ENCODE results near the gene ATP8B1. TPM values are rescaled to one million over a fixed set of nuclear protein-coding genes. Genes with fewer than 3 reads are reported as not detected.
A peak's percentile ranks its signal among the peaks of the same experiment; 100 is the strongest.
"Not testable (repeated sequence)": the region's sequence is repeated elsewhere in the genome, so short reads cannot be mapped to it uniquely, and the experiment has no call there.

ATP8B1 gene
- total RNA-seq, 1 donor from 2014 or later = 0.15 TPM

GRCh38 chr18:57727952-57728807, 74.9 kb downstream of the ATP8B1 start:
- H3K4me2 ChIP-seq = peak overlapping the region; percentile 44
- no peaks in the 10 kb centered on the region for H3K9me3 ChIP-seq (ENCODE audit: low read depth)
- Mint-ChIP-seq H3K4me3 (no peak overlapping the region), H3K9me3 (peaks cover 11% of the 10 kb centered on the region), H3K36me3 (no peaks in the 10 kb centered on the region), H3K4me1 (no peaks in the 10 kb centered on the region), H3K27me3 (ENCODE audit: insufficient read depth, low read depth) (peaks cover 4% of the 10 kb centered on the region), H3K27ac (no peak overlapping the region)
- peak overlapping the region; percentile 45 for H2AFZ ChIP-seq (replicated peaks)
- no peaks in the 10 kb centered on the region for H3K79me2 ChIP-seq (ENCODE audit: low read depth)
- DNase-seq (ENCODE audit: low spot score) = peak; percentile 20
- H3K36me3 ChIP-seq = no peaks in the 10 kb centered on the region
- H3K9ac ChIP-seq = no peak overlapping the region
- TF ChIP-seq EZH2phosphoT487 (IDR thresholded peaks at IDR 0.05) (no peak), EZH2 (IDR thresholded peaks at IDR 0.05) (no peak), CTCF (IDR thresholded peaks at IDR 0.05) (no peak)
- no peak overlapping the region for H3K4me3 ChIP-seq
- H4K20me1 ChIP-seq (ENCODE audit: low read depth) = no peaks in the 10 kb centered on the region
- peak overlapping the region; percentile 78 for H3K27ac ChIP-seq
- peaks cover 10% of the 10 kb centered on the region for H3F3A ChIP-seq (ENCODE audit: low read depth)
- H3K4me1 ChIP-seq = peaks cover 9% of the 10 kb centered on the region
- H3K27me3 ChIP-seq = no peaks in the 10 kb centered on the region

- H3K9ac ChIP-seq; H3K79me2 ChIP-seq (ENCODE audit: low read depth); H3K27ac Mint-ChIP-seq; H3K4me2 ChIP-seq; H3K4me1 Mint-ChIP-seq; H3K4me1 ChIP-seq; H4K20me1 ChIP-seq (ENCODE audit: low read depth); H3K4me3 ChIP-seq; H3K27ac ChIP-seq; H2AFZ ChIP-seq (replicated peaks); H3K36me3 ChIP-seq; H3K9me3 ChIP-seq (ENCODE audit: low read depth); H3K27me3 Mint-ChIP-seq (ENCODE audit: insufficient read depth, low read depth); DNase-seq (ENCODE audit: low spot score); H3K4me3 Mint-ChIP-seq; H3K36me3 Mint-ChIP-seq; H3F3A ChIP-seq (ENCODE audit: low read depth); H3K27me3 ChIP-seq: not testable (repeated sequence)
- H3K9me3 Mint-ChIP-seq = peaks cover 21% of the 10 kb centered on the region
Observed at GRCh38 chr18:57719211-57719935, 83.7 kb downstream of the ATP8B1 start.

GRCh38 chr18:57716549-57716948, 86.6 kb downstream of the ATP8B1 start:
- Histone ChIP-seq H3K9ac (no peak overlapping the region), H3K9me3 (ENCODE audit: low read depth) (no peaks in the 10 kb centered on the region), H3F3A (ENCODE audit: low read depth) (no peaks in the 10 kb centered on the region), H4K20me1 (ENCODE audit: low read depth) (no peaks in the 10 kb centered on the region), H3K36me3 (no peaks in the 10 kb centered on the region), H3K4me1 (no peaks in the 10 kb centered on the region), H3K27me3 (no peaks in the 10 kb centered on the region), H3K79me2 (ENCODE audit: low read depth) (no peaks in the 10 kb centered on the region), H3K27ac (no peak overlapping the region), H3K4me2 (no peak overlapping the region), H2AFZ (replicated peaks) (no peak overlapping the region), H3K4me3 (no peak overlapping the region)
- no peak for DNase-seq (ENCODE audit: low spot score)
- Mint-ChIP-seq H3K27me3 (ENCODE audit: insufficient read depth, low read depth) (peaks cover 2% of the 10 kb centered on the region), H3K9me3 (peaks cover 23% of the 10 kb centered on the region), H3K36me3 (peaks cover 3% of the 10 kb centered on the region), H3K4me3 (no peak overlapping the region), H3K4me1 (no peaks in the 10 kb centered on the region), H3K27ac (no peak overlapping the region)
- no peak for TF ChIP-seq EZH2 (IDR thresholded peaks at IDR 0.05)
- TF ChIP-seq EZH2phosphoT487 (IDR thresholded peaks at IDR 0.05) = no peak
- TF ChIP-seq CTCF (IDR thresholded peaks at IDR 0.05) = no peak

- H3K36me3 ChIP-seq = no peaks in the 10 kb centered on the region
- H3K27ac ChIP-seq = no peak overlapping the region
- H3K4me1 ChIP-seq = no peaks in the 10 kb centered on the region
- H2AFZ ChIP-seq (replicated peaks) = no peak overlapping the region
- no peaks in the 10 kb centered on the region for H3K27me3 ChIP-seq
- no peaks in the 10 kb centered on the region for H4K20me1 ChIP-seq (ENCODE audit: low read depth)
- H3K4me3 Mint-ChIP-seq = no peak overlapping the region
- TF ChIP-seq EZH2phosphoT487 (IDR thresholded peaks at IDR 0.05) (no peak), EZH2 (IDR thresholded peaks at IDR 0.05) (no peak), CTCF (IDR thresholded peaks at IDR 0.05) (no peak)
- H3K9me3 Mint-ChIP-seq = peaks cover 23% of the 10 kb centered on the region
- no peak overlapping the region for H3K9ac ChIP-seq
- H3K4me2 ChIP-seq = no peak overlapping the region
- H3K4me3 ChIP-seq = no peak overlapping the region
- H3K9me3 ChIP-seq (ENCODE audit: low read depth) = no peaks in the 10 kb centered on the region
- H3K4me1 Mint-ChIP-seq = no peaks in the 10 kb centered on the region
- H3K27me3 Mint-ChIP-seq (ENCODE audit: insufficient read depth, low read depth) = peaks cover 2% of the 10 kb centered on the region
- H3K36me3 Mint-ChIP-seq = peaks cover 3% of the 10 kb centered on the region
- no peaks in the 10 kb centered on the region for H3F3A ChIP-seq (ENCODE audit: low read depth)
- H3K79me2 ChIP-seq (ENCODE audit: low read depth) = no peaks in the 10 kb centered on the region
- no peak for DNase-seq (ENCODE audit: low spot score)
- H3K27ac Mint-ChIP-seq = no peak overlapping the region
Observed at GRCh38 chr18:57715671-57716070, 87.4 kb downstream of the ATP8B1 start.
